HG03565 (cell line): ENCODE data around the gene NOX5.

ENCODE experiments used
- ATAC-seq: cut with Tn5 transposase; IDR thresholded peaks from one replicate; pipeline ENCODE4 v1.9.1; 2021; ENCODE audit warnings: mild to moderate bottlenecking, moderate library complexity; ENCODE audit not compliant: unreplicated experiment

The NOX5 gene

GRCh38 chr15:68990231-68990991 lies 24.1 kb upstream of the NOX5 start:
- no peak for ATAC-seq

GRCh38 chr15:68990992-68991500 lies 23.4 kb upstream of the NOX5 start:
- ATAC-seq = no peak

GRCh38 chr15:68991723-68992122 lies 22.8 kb upstream of the NOX5 start:
- ATAC-seq = no peak

GRCh38 chr15:68992696-68993095 lies 21.8 kb upstream of the NOX5 start:
- ATAC-seq = no peak

- no peak for ATAC-seq
Observed at GRCh38 chr15:68993276-68993675, 21.2 kb upstream of the NOX5 start.

GRCh38 chr15:68994149-68994548 lies 20.3 kb upstream of the NOX5 start:
- no peak for ATAC-seq

GRCh38 chr15:68994981-68995761 lies 19.3 kb upstream of the NOX5 start:
- no peak for ATAC-seq

GRCh38 chr15:68997050-68997449 lies 17.4 kb upstream of the NOX5 start:
- ATAC-seq = no peak

- ATAC-seq = no peak
Observed at GRCh38 chr15:68997930-68998777, 16.3 kb upstream of the NOX5 start.

- no peak for ATAC-seq
Observed at GRCh38 chr15:68999091-68999490, 15.4 kb upstream of the NOX5 start.

GRCh38 chr15:69000091-69000490 lies 14.4 kb upstream of the NOX5 start:
- no peak for ATAC-seq

- no peak for ATAC-seq
Observed at GRCh38 chr15:69000725-69001503, 13.6 kb upstream of the NOX5 start.

- ATAC-seq = no peak
Observed at GRCh38 chr15:69002783-69003182, 11.7 kb upstream of the NOX5 start.

- ATAC-seq = no peak
Observed at GRCh38 chr15:69004011-69004410, 10.5 kb upstream of the NOX5 start.

GRCh38 chr15:69008056-69008455 lies 6.4 kb upstream of the NOX5 start:
- ATAC-seq = no peak

- ATAC-seq = no peak
Observed at GRCh38 chr15:69009341-69009740, 5.2 kb upstream of the NOX5 start.

GRCh38 chr15:69011641-69012040 lies 2.9 kb upstream of the NOX5 start:
- ATAC-seq = no peak

- ATAC-seq = no peak
Observed at GRCh38 chr15:69012761-69013364, 1.6 kb upstream of the NOX5 start.

- no peak for ATAC-seq
Observed at GRCh38 chr15:69013726-69014406, 629 bp upstream of the NOX5 start.
